ENCODE results near the gene SNAPC1. TPM values are rescaled to one million over a fixed set of nuclear protein-coding genes. Genes with fewer than 3 reads are reported as not detected.

SNAPC1 gene, protein sequence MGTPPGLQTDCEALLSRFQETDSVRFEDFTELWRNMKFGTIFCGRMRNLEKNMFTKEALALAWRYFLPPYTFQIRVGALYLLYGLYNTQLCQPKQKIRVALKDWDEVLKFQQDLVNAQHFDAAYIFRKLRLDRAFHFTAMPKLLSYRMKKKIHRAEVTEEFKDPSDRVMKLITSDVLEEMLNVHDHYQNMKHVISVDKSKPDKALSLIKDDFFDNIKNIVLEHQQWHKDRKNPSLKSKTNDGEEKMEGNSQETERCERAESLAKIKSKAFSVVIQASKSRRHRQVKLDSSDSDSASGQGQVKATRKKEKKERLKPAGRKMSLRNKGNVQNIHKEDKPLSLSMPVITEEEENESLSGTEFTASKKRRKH
- total RNA-seq: 9.2 TPM
- long read RNA-seq, transcript SNAPC1-201 (10 exons, 2,656 nt): major isoform, 13 of 14 reads
- long read RNA-seq, partial matches to known transcripts: 0 of 14 reads
- long read RNA-seq, other reads (novel, unspliced or antisense): 1 of 14 reads

DNA sequence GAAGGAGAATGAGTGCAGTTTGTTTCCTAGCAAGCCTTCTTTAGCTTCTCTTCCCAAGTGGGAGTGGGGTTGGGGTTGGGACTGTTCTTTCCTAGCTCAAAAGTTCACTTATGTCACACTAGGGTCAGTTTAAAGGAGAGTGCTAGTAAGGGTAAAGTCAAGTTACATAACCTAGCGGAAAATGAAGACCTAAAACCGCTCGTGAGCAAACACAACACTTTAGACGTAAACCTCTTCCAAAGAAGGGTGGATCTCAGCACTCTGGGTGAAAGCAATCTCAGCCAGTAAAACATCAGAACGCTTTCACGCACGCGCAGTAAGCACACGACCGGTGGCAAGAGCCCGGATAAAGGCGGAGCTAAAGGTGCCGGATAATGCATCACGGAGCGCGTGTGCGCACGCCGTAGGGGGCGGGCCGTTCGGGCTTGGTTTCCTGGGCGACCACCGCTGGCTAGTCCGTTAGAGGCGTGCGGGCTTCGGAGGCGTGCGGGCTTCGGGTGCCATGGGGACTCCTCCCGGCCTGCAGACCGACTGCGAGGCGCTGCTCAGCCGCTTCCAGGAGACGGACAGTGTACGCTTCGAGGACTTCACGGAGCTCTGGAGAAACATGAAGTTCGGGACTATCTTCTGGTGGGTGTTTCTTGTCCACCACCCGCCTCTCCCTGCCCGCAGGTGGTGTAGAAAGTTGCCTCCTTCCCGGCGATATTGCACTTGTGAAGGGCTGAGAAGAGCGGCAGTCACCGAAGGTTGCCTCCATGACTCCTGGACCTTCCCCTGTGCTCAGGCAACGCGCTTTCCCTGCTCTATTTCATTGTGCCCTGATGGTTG is at the start of gene SNAPC1:
Gene SNAPC1 (plus strand): TSS at position 462 of the 828 bp plus-strand sequence. CDS start 41 bp downstream, at position 503.
- peak within 1 kb of the TSS; percentile 95 for H3K27ac ChIP-seq (replicated peaks)
- TF ChIP-seq, protein P1, sequence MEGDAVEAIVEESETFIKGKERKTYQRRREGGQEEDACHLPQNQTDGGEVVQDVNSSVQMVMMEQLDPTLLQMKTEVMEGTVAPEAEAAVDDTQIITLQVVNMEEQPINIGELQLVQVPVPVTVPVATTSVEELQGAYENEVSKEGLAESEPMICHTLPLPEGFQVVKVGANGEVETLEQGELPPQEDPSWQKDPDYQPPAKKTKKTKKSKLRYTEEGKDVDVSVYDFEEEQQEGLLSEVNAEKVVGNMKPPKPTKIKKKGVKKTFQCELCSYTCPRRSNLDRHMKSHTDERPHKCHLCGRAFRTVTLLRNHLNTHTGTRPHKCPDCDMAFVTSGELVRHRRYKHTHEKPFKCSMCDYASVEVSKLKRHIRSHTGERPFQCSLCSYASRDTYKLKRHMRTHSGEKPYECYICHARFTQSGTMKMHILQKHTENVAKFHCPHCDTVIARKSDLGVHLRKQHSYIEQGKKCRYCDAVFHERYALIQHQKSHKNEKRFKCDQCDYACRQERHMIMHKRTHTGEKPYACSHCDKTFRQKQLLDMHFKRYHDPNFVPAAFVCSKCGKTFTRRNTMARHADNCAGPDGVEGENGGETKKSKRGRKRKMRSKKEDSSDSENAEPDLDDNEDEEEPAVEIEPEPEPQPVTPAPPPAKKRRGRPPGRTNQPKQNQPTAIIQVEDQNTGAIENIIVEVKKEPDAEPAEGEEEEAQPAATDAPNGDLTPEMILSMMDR (IDR thresholded peaks at IDR 0.05; ENCODE audit: borderline replicate concordance): no peak
- H3K4me1 ChIP-seq: peaks cover 55% of the 10 kb centered on the region
- H3K27me3 ChIP-seq (ENCODE audit: low read depth): no peaks in the 10 kb centered on the region
- H3K9me3 ChIP-seq (replicated peaks): no peaks in the 10 kb centered on the region
- peak; percentile 97 for DNase-seq
- peak within 1 kb of the TSS; percentile 77 for H3K4me3 ChIP-seq
- H3K36me3 ChIP-seq: no peaks in the 10 kb centered on the region
- intact Hi-C loops (cut with micrococcal nuclease): no loop called here

DNA sequence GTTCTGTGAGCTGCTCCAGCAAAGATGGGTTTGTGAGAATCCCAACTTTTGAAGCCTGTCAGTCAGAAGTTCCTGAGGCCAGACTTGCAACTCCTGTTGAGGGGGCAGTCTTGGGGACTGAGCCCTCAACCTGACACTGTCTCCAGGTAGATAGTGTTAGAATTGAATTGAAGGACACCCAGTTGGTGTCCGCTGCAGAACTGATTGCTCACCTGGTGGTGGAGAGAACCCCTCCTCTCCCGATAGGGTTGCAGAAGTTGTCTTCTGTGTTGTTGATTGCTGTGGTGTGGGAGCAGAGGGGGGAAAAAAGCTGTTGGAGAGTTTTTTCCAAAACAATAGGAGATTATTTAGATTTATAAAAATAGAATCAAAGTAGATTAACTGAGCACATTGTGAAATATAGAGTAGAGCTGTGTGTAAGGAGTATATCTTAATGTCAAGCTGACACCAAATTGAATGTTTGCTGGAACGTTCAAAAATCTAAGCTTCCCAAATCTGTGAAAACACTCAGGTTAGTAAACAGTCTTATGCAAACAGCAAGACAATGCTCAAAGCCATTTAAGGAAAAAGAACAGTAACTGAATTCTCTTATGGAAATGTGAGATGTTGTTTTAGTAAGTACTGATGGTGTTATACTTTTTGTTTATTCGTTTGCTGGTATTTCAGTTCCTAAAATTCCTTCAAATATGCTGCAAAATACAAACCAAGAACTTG is 48.3 kb upstream of the SNAPC1 start:
- Histone ChIP-seq H3K4me3 (no peak overlapping the region), H3K9me3 (replicated peaks) (no peaks in the 10 kb centered on the region), H3K4me1 (peaks cover 91% of the 10 kb centered on the region), H3K27me3 (ENCODE audit: low read depth) (no peaks in the 10 kb centered on the region), H3K36me3 (no peaks in the 10 kb centered on the region), H3K27ac (replicated peaks) (peak overlapping the region; percentile 3)
- intact Hi-C loops (cut with micrococcal nuclease): no loop called here
- TF ChIP-seq, protein P1 (IDR thresholded peaks at IDR 0.05; ENCODE audit: borderline replicate concordance): no peak
- no peak for DNase-seq

DNA sequence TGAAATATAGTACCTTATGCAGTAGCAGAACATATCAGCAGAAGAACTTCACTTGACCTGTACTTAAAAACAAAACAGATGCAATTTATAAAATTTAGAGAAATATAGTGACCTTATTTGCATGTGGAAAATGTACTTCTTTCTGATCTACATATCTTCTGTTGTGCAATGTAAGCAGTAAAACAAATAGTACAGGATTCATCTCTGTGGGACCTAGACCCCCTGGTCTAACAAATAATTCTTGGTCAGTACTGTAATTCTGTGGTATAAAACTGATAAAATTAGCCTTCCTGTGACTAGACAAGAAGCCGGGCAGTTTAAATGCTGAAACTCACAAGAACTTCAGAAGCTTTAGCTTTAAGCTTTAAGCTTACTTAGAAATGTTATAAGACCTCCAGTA is 45.3 kb upstream of the SNAPC1 start:
- intact Hi-C loops (cut with micrococcal nuclease): no loop called here
- peaks cover 14% of the 10 kb centered on the region for H3K36me3 ChIP-seq
- H3K27me3 ChIP-seq (ENCODE audit: low read depth): no peaks in the 10 kb centered on the region
- no peak for DNase-seq
- peak overlapping the region; percentile 30 for H3K27ac ChIP-seq (replicated peaks)
- H3K4me3 ChIP-seq: no peak overlapping the region
- TF ChIP-seq, protein P1 (IDR thresholded peaks at IDR 0.05; ENCODE audit: borderline replicate concordance): no peak
- H3K9me3 ChIP-seq (replicated peaks): no peaks in the 10 kb centered on the region
- H3K4me1 ChIP-seq: peaks cover 88% of the 10 kb centered on the region

DNA sequence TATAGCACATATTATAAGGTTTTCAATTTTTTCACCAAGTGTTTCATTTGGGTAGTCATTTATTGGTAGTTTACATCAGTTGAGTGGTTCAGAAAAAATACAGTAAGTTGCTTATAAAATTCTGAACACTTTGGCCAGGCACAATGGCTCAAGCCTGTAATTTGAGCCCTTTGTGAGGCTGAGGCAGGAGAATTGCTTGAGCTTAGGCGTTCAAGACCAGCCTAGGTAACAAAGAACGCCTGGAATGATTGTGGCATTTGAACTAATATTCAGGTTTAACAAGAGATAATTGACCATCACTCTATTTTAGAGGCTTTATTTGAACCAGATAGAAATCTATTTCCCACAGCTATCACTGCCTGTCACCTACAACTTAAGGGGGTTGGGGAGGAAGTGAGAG is 44.2 kb upstream of the SNAPC1 start:
- DNase-seq: no peak
- Histone ChIP-seq H3K36me3 (peaks cover 25% of the 10 kb centered on the region), H3K27me3 (ENCODE audit: low read depth) (no peaks in the 10 kb centered on the region), H3K27ac (replicated peaks) (peak overlapping the region; percentile 18), H3K4me1 (peaks cover 78% of the 10 kb centered on the region), H3K9me3 (replicated peaks) (no peaks in the 10 kb centered on the region), H3K4me3 (no peak overlapping the region)
- intact Hi-C loops (cut with micrococcal nuclease): no loop called here
- TF ChIP-seq, protein P1 (IDR thresholded peaks at IDR 0.05; ENCODE audit: borderline replicate concordance): no peak
